NCI-H1048 (cell line): ENCODE results near the gene HAUS8.
A peak's percentile ranks its signal among the peaks of the same experiment; 100 is the strongest.
"Not testable (repeated sequence)": the region's sequence is repeated elsewhere in the genome, so short reads cannot be mapped to it uniquely, and the experiment has no call there.

Source experiments
- DNase-seq: peaks from one replicate; lab custom pipeline; 2025; lab: John Stamatoyannopoulos, UW

The HAUS8 gene, protein sequence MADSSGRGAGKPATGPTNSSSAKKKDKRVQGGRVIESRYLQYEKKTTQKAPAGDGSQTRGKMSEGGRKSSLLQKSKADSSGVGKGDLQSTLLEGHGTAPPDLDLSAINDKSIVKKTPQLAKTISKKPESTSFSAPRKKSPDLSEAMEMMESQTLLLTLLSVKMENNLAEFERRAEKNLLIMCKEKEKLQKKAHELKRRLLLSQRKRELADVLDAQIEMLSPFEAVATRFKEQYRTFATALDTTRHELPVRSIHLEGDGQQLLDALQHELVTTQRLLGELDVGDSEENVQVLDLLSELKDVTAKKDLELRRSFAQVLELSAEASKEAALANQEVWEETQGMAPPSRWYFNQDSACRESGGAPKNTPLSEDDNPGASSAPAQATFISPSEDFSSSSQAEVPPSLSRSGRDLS

DNA sequence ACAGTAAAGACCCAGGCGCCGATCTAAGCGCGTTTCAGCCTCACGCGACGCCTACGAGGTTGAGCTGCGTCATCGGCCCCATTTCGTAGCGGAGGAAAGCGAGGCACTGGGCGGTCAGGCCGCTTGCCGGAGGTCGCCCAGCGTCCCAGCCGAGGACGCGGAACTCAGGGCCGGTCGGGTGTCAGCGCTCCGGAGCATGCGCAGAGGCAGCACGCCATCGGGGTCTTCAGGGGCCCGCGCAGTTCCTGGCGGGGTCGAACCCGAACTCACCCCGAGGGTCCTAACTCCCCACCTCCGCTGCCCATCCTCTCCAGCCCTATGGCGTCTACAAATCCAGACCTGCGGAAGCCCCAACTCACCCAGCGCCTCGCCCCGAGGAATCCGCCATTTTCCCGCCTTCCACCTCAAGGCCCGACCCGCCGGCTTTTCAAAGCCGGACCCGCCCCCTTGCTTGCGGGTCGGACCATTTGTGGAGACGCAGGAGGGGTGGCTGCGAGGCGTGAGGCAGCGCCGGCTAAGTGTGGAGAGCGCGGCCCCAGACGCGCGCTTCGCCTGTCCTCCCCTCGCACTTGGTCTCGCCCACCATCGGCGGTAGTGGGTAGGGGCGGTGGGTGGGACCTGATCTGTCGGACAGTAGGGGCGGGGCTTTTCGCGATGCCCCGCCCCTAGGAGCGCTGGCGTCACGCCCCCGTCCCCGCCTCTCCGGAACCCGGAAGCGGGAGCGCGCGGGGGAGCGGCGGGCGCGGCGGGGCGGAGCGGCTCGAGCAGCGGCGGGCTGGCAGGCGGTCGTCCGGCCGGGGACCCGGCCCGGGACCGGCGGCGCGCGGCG, at the start of gene HAUS8, which contains the start of gene MYO9B:
Gene HAUS8 (minus strand): TSS at position 418 of the 829 bp plus-strand sequence. CDS start 30 bp downstream, at position 388.
Gene MYO9B (plus strand): TSS at position 743 of the 829 bp plus-strand sequence. CDS start 25,941 bp downstream, outside the sequence.
- peak; percentile 96 for DNase-seq

GRCh38 chr19:17124025-17124424, 48.8 kb upstream of the HAUS8 start:
- DNase-seq: no peak

DNA sequence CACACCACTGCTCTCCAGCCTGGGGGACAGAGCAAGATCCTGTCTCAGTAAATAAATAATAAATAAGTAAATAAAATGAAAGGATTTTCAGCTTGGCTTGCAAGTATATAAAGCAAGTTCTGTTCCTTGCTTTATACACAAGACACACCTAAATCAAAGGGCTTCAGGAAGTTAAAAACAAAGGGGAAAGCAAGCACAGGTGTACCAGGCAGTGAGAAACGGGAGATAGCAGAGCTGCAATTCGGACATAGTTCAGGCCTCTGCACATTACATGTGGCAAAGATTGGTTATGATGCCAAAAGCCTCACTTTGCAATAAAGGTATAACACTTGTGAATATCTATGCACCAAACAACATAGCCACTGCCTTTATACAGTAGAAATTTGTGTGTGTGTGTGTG, 47.8 kb upstream of the HAUS8 start:
- no peak for DNase-seq

DNA sequence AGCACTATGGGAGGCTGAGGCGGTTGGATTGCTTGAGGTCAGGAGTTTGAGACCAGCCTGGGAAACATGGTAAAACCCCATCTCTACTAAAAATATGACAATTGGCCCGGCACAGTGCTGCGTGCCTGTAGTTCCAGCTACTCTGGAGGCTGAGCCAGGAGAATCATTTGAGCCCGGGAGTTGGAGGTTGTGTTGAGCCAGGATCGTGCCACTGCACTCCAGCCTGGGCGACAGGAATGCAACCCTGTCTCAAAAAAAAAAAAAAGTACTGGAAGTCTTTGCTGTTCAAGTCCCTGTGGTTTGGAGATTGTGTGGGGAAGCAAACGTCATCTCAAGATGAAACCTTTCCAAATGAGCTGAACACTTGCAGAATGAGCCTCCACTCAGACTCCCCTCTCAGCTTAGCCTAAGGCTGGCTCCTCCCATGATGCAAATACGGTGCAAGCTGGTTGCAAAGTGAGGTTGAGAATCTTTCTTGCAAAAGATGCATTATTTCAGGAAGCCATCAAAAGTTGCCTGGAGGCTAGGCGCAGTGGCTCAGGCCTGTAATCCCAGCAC, 46.6 kb upstream of the HAUS8 start:
- no peak for DNase-seq

DNA sequence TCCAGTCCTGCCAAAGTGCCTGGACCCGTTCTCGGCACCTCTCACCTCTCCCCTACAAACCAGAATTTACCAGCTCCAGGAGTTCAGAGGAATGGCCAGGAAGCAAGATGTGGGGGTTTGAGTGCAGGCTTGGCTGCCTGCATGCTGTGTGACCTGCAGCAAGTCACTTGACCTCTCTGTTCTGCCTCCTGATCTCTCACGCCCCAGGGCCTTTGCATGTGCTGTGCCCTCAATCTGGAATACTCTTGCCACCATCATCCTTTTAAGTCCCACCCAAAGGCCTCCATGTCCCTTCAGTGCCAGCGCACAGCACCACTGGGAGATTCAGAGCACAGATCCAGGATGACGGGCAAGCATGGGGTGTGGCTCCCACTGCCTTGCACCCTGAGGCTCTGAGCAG, 43.7 kb upstream of the HAUS8 start:
- DNase-seq: no peak

DNA sequence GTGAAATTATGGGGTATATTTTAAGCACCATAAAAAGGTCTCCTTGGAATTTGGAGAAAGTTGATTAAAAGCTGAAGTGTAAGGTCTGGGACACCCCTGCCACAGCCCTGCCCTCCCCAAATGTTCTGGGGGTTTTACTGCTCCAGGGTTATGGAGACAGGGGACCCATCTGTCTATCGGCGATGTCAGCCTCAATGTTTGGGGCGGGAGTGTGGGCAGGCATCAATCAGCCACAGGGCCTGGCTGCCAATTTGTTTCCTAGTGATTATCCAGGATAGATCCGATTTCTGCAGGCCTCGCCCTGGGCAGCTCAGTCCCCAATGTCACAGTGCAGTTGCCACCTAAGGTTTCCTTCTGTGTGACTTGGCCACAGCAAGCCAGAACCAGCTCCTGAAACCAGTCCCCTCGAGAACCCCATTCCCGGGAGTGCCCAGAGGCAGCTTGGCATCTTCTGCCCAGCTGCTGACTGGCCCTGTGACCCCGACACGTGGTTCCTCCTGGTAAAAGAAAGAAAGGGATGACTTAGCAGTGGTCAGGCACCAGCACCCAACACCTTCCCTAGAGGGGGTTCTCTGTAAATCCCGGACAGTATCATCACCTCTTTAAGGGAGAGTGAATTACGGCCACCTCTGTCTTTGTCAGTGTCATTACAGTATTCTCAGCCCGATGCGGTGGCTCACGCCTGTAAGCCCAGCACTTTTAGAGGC, 41.9 kb upstream of the HAUS8 start:
- no peak for DNase-seq

DNA sequence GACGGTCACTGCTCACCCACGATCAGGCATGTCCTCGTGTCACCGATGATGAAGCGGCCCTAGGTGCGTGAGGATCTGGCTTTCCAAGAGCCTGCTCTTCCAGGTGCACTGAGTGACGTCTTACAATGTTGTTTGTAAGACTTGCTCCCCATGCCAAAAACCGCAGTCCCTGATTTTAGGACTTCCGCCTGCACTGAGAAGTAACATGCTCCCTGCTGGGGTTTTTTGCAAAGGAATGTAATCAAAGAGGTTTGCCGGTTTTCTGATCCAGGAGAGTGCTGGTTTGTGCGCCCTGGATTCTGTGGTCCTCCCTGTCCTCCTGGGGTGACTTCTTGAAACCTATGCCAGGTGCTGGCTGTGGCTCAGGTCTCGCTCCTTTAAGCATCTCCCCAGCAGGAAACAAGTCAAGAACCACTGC, 39.2 kb upstream of the HAUS8 start:
- no peak for DNase-seq

DNA sequence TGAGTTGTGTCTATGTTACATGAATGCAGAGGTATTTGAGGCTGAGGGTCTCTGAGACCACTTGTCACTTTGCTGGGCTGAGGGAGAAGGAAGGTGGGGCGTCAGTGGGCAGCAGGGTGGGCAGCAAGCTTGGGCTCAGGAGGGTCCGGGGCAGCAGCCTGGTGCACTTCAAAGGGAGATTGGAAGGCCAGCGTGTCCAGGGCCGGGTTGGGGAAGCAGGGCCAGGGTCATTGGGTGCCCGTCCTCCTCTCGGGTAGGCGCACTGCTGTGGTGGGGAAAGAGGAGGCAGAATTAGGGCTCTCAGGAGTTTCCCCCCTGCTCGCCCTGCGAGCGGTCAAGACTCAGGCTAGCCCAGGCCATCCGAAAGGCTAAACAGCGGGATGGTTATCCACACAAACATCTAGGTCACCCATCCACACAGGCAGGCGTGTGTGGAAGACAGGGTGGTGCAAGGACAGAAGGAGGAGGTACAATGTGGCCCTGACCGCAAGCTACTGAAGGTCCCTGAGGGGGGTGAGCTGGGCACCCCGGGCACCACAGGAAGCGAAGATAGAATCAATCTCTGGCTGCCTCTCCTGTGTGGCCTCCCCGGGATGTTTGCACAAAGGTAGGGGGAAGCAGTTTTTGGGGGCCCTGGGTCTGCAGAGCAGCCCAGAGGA, 38.0 kb upstream of the HAUS8 start:
- DNase-seq: no peak

DNA sequence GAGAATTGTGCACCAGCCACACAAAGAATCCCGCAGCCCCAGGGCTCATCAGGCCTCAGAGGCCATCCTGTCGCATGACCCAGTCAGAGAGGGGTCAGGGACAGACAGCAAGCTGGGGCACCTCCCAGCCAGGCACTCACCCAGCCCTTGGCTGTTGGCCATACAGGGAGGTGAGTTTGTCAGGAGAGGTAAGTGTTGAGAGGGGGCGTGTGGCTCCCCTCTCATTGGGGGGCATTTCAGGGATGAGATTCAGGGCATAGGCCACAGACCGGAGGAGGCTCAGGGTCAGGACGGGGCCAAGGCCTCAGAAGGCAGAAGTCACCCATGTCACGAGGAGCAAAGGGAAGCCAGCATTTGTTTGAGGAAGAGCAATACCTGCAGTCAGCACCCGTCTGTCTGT, 37.4 kb upstream of the HAUS8 start:
- DNase-seq: no peak

DNA sequence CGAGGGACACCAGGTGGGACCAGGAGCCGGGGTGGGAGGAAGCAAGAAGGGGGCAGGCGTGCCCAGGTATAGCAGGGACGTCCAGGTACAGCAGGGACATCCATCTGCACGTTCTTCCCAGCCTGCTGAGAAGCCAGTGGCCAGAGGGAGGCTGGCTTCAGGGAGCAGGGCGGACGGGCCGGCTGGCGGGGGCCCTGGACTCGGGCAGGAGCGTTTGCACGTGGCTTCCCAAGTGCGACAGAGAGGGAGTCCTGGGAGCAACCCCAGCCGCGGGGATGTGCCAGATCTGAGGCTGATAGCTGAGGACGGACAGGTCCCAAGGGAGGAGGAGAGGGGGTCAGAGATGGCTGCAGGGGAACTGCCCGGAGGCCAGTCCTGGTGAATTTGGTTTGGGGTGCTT, 37.0 kb upstream of the HAUS8 start:
- DNase-seq: no peak

DNA sequence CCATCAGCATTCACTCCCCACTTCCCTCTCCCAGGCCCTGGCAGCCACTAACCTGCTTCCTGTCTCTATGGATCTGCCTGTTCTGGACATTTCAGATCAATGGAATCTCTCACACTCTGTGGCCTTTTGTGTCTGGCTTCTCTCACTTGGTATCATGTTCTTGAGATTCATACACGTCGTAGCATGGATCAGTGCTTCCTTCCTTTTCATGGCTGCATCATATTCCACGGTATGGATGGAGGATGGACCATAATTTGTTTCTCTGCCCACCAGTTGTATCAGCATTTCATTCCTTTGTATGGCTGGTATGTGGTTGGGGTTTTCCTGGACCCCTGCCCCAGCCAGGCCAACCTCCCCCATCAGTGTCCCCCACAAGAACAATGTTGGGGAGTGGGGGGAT, 36.5 kb upstream of the HAUS8 start:
- no peak for DNase-seq

DNA sequence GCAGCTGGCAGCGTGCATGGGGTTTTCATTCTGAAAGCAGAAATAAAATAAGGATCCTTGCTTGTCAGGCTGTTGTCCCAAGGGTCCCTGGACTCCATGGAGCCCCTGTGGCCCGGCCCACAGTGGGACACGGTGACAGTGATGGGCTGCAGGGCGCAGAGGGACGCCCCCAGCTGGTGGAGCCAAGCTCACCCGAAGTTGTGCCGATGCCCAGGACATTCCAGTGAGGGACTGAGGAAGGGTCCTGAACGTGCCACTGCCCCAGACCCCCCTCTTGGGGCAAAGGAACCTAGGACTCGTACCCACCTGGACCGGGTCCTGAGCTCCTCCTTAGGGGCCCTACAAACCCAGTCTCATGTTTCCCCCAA, 35.3 kb upstream of the HAUS8 start:
- DNase-seq: no peak

GRCh38 chr19:17109962-17110598, 34.8 kb upstream of the HAUS8 start:
- DNase-seq: no peak

DNA sequence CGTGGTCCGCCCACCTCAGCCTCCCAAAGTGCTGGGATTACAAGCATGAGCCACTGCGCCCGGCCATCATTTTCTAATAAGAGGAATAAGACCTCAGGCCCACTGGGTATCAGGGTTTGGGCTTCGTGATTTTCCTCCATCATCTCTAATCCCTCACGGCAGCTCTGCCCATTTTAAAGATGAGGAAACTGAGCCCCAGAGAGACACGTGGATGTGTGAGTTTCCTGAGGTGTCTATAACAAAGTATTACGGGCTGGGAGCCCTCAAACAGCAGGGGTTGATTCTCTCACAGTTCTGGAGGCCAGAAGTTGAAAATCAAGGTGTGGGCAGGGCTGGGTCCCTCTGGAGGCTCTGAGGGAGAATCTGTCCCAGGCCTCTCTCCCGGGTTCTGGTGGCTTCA, 34.0 kb upstream of the HAUS8 start:
- DNase-seq: no peak

DNA sequence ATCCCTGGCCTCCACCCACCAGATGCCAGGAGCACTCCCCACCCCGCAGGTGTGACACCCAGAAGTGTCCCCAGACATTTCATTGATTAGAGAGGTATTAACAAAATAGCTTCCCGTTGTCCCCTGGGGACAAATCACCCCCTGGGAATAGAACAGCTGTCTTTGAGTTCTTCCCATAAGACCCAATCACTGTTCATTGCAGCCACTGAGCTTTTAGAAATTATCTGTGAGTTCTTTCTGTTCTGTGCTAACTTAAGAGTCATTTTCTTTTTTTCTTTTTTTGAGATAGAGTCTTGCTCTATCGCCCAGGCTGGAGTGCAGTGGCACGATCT, 33.2 kb upstream of the HAUS8 start:
- no peak for DNase-seq

DNA sequence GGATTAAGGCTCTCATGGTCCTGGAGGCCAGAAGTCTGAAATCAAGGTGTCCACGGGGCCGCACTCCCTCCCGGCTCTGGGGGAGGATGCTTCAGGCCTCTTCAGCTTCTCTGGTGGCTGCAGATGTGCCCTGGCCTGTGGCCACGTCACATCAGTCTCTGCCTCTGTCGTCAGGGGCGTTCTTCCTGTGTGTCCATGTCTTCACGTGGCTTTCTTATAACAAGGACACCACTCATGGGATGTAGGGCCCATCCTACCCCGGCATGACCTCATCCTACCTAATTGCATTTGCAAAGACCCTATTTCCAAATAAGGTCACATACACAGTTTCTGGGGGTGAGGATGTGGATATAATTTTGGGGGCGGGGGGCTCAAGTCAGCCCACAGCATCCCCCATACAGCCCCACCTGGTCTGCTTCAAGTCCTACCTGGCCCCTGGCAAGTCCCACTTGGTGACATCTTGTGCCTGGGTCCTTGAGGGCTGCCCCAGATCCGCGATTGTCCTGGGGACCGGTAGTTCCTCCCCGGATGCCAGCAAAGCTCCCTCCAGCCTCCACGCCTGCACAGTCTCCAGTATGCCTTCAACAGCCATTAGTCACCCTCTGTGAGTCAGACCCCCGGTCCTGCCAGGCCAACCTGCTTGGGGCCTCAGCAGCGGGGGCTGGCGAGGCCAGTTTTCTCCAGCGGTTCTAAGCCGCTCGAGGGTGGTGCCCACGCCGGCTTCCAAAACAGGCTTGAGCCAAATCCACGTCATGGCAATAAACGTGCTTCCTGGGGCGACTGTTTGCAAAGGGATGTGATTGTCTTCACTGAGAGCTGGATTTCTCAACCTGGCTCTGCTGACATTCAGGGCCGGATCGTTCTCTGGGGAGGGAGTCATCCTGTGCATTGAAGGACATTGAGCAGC, 32.5 kb upstream of the HAUS8 start:
- DNase-seq: no peak

- not testable (repeated sequence) for DNase-seq
These were observed 31.7 kb upstream of the HAUS8 start for GRCh38 chr19:17106964-17107363.

GRCh38 chr19:17105556-17105955, 30.3 kb upstream of the HAUS8 start:
- DNase-seq: no peak

DNA sequence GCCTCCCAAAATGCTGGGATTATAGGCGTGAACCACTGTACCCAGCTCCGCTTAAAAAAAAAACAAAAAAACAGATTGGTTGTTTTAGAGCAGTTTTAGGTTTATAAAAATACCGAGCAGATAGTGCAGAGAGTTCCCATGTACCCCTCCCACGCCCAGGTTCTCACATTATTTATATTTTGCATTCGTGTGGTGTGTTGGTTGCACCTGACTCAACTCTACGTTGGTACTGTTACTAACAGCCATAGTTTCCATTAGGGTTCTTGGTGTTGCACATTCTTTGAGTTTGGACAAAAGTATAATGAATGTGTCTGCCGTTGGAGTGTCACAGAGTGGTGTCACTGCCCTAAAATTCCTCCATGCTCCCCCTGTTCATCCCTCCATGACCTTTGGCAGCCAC, 29.4 kb upstream of the HAUS8 start:
- DNase-seq: no peak

GRCh38 chr19:17103177-17103576, 27.9 kb upstream of the HAUS8 start:
- no peak for DNase-seq
